Esophagus muscularis mucosa (tissue), 4 donors: ENCODE data around the gene KIAA1191. TPM values are rescaled to one million over a fixed set of nuclear protein-coding genes. Genes with fewer than 3 reads are reported as not detected.

Experiments used
- DNase-seq: peaks from one replicate; pipeline ENCODE4 v3.0.0-alpha.2; 2017; ENCODE audit errors: extremely low spot score
- H3K27ac ChIP-seq, 4 donors: fragments of 200-600 bp; sonication (generic); replicated peaks in 1 of 4; 1 replicate in 3 of 4; 2 replicates in 1 of 4; pipeline ENCODE4 v1.5.1; 2016 to 2019; ENCODE audit warnings: mild to moderate bottlenecking in 1 of 4
- H3K27me3 ChIP-seq, 4 donors: fragments of 200-600 bp; sonication (generic); one replicate each; pipeline versions ENCODE4 v1.5.1 to v1.6.0; 2016 to 2019
- H3K36me3 ChIP-seq, 4 donors: fragments of 200-600 bp; sonication (generic); one replicate each; pipeline ENCODE4 v1.5.1; 2016 to 2019
- H3K4me1 ChIP-seq, 4 donors: fragments of 200-600 bp; sonication (generic); one replicate each; pipeline ENCODE4 v1.5.1; 2016 to 2019
- H3K4me3 ChIP-seq, 4 donors: fragments of 200-600 bp; sonication (generic); 1 replicate in 2 of 4; 2 replicates in 2 of 4; pipeline ENCODE4 v1.5.1; 2016 to 2019; ENCODE audit warnings: mild to moderate bottlenecking in 4 of 4, moderate library complexity in 1 of 4
- H3K9me3 ChIP-seq, 4 donors: fragments of 200-600 bp; sonication (generic); 1 replicate in 3 of 4; 2 replicates in 1 of 4; pipeline ENCODE4 v1.5.1; 2016 to 2019
- EP300 ChIP-seq: sonication (generic); formaldehyde crosslinking; IDR thresholded peaks from one replicate; pipeline ENCODE4 v1.6.1; 2017; ENCODE audit warnings: antibody characterized with exemption
- POLR2A ChIP-seq: fragments of 450-650 bp; IDR thresholded peaks from one replicate; pipeline ENCODE4 v1.6.1; 2017; ENCODE audit warnings: antibody characterized with exemption, moderate library complexity, mild to moderate bottlenecking, low read depth
- POLR2AphosphoS5 ChIP-seq, 2 donors: sonication (generic); formaldehyde crosslinking; IDR thresholded peaks; one replicate each; pipeline ENCODE4 v1.6.1; 2017; ENCODE audit warnings: antibody characterized with exemption in 2 of 2
- WGBS: methylation state at CpG from one replicate; pipeline ENCODE4 v1.1.5; 2018; 5-methylcytosine and 5-hydroxymethylcytosine counted together
- intact Hi-C: fragments of 100-400 bp; cut with DNase I; formaldehyde crosslinking; loops from one replicate; pipeline ENCODE4 v1.15.1; 2023
- total RNA-seq, 4 donors: library from RNA; depleted of rRNA; stranded (reverse); fragments of >200 nt; gene quantifications; one replicate each; pipeline versions ENCODE4 v1.1.0 to v1.2.1, GENCODE V29; 2016
- TF ChIP-seq, protein P1 (sequence below), 3 experiments: fragments of 200-600 bp in 2 of 3; fragments of 450-650 bp in 1 of 3; sonication (generic) in 2 of 3; IDR thresholded peaks; one replicate each; pipeline ENCODE4 v1.5.1; 2017 to 2019; ENCODE audit warnings: antibody characterized with exemption in 3 of 3, mild to moderate bottlenecking in 2 of 3, moderate library complexity in 1 of 3

KIAA1191 gene
- total RNA-seq, 4 donors from 2014 or later: 115 to 157 (median 139) TPM

DNA sequence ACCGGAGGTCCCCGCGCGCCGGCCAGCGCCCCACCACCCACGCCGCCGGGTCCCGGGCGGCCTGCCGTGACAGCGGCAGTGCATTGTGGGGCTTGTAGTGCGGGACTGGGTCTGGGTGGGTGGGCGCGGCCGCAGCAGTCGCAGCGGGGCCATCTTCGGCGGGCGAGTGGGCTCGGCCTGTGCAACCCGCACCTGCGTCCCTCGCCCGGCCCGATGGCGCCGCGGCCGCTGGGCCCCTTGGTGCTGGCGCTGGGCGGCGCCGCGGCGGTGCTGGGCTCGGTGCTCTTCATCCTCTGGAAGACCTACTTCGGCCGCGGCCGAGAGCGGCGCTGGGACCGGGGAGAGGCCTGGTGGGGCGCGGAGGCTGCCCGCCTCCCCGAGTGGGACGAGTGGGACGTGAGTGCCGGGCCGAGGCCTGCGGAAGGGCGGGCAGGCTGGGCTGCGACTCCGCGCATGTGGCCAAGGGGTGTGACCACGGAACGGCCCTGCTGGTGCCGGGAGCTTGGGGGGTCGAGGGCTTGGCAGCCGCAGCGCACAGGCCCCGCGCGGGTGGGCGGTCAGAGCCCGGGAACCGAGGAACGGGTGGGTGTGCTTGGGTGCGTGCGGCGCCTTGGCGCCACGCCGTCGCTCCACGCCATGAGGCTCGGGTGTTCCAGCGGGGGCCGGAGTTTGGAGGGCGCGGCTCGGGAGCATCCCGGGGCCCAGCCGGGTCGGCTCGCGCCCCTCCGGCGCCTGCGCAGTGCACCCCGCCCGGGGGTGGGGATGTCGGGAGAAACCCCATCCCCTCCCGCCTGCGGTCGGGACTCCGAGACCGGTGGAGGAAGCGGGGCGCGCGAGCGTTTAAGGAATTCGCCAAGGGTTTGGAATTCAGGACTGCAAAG lies 4.0 kb upstream of the KIAA1191 start, which contains the start of gene ARL10:
ARL10 (plus strand) TSS at position 137 of the 881 bp plus-strand sequence; CDS start at position 214, 77 bp downstream.
- TF ChIP-seq, protein P1, sequence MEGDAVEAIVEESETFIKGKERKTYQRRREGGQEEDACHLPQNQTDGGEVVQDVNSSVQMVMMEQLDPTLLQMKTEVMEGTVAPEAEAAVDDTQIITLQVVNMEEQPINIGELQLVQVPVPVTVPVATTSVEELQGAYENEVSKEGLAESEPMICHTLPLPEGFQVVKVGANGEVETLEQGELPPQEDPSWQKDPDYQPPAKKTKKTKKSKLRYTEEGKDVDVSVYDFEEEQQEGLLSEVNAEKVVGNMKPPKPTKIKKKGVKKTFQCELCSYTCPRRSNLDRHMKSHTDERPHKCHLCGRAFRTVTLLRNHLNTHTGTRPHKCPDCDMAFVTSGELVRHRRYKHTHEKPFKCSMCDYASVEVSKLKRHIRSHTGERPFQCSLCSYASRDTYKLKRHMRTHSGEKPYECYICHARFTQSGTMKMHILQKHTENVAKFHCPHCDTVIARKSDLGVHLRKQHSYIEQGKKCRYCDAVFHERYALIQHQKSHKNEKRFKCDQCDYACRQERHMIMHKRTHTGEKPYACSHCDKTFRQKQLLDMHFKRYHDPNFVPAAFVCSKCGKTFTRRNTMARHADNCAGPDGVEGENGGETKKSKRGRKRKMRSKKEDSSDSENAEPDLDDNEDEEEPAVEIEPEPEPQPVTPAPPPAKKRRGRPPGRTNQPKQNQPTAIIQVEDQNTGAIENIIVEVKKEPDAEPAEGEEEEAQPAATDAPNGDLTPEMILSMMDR (IDR thresholded peaks at IDR 0.05): no peak
- TF ChIP-seq POLR2A (no peak), EP300 (no peak), POLR2AphosphoS5 (IDR thresholded peaks at IDR 0.05) (peak; percentile 26 to 41)
- intact Hi-C loops: no loop called here
- peak within 1 kb of the TSS; percentile 76 to 96 (median 94) for H3K4me3 ChIP-seq
- no peak for DNase-seq
- WGBS: 0% methylated on average over 44 of the region's 108 CpGs
- no peaks in the 10 kb centered on the region for H3K27me3 ChIP-seq
- H3K4me1 ChIP-seq: peaks cover 14 to 44% (median 39%) of the 10 kb centered on the region in 4 donors
- peak within 1 kb of the TSS; percentile 83 to 90 (median 88) for H3K27ac ChIP-seq
- H3K36me3 ChIP-seq: peaks cover 8 to 36% (median 28%) of the 10 kb centered on the region in 4 donors
- no peaks in the 10 kb centered on the region for H3K9me3 ChIP-seq

DNA sequence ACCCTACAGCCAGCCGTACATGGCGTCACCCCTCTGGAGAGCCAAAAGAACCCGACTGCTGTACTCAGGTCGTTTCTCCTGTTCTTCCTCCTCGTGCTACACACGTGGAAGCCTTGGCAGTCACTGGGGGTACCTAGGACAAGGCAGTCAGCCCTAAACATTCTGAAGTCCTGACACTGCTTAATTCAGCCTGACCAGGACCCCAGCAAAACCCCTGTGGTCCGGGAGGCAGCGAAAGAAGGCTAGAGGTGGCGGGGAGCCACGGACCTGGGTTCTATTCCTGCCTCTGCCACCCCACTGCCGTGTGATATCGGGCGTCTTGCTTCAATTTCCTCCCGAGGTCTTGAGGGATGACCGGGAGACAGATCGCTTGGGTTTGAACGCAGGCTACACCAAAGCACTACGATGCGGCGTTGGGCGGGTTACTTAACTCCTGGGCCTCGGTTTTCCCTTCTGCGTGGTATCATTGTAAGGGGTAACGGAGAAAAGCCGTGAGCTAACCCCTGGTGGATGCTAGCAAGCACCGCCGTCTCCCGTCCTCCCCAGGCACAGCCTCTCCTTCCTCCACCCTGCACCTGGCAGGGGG lies 3.3 kb upstream of the KIAA1191 start:
- TF ChIP-seq, protein P1 (IDR thresholded peaks at IDR 0.05): no peak
- peak; percentile 7 to 55 for TF ChIP-seq POLR2AphosphoS5 (IDR thresholded peaks at IDR 0.05)
- no peak for DNase-seq
- Histone ChIP-seq H3K4me3 (peak overlapping the region; percentile 76 to 96 (median 94)), H3K27ac (peak overlapping the region; percentile 83 to 90 (median 88)), H3K27me3 (no peaks in the 10 kb centered on the region), H3K4me1 (peaks cover 16 to 52% (median 46%) of the 10 kb centered on the region in 4 donors), H3K36me3 (peaks cover 8 to 28% (median 23%) of the 10 kb centered on the region in 4 donors), H3K9me3 (no peaks in the 10 kb centered on the region)
- intact Hi-C loops: no loop called here
- 29% methylated on average over 13 of the region's 28 CpGs for WGBS

DNA sequence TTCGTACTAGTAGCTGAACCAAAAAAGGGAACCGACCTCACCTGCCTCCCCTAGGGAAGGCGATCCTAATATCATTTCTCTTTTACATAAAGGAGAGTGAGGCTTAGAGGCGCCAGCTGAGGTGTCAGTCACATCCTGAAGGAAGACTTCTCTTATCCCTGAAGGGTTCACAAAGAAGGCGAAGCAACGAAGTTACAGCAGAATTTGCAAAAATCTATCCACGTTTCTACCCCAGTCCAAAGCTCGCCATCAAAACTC lies 598 bp upstream of the KIAA1191 start:
- Histone ChIP-seq H3K9me3 (no peaks in the 10 kb centered on the region), H3K27ac (peak overlapping the region; percentile 77 to 85 (median 84)), H3K36me3 (peaks cover 0 to 24% (median 13%) of the 10 kb centered on the region in 4 donors), H3K4me1 (peaks cover 20 to 53% (median 51%) of the 10 kb centered on the region in 4 donors), H3K4me3 (peak overlapping the region; percentile 88 to 93 (median 90)), H3K27me3 (no peaks in the 10 kb centered on the region)
- intact Hi-C loops: no loop called here
- no peak for DNase-seq
- 68% methylated on average over 8 of the region's 8 CpGs for WGBS
- no peak for TF ChIP-seq POLR2A
- TF ChIP-seq, protein P1 (IDR thresholded peaks at IDR 0.05): no peak
- TF ChIP-seq POLR2AphosphoS5 (IDR thresholded peaks at IDR 0.05): no peak
- TF ChIP-seq EP300: no peak

DNA sequence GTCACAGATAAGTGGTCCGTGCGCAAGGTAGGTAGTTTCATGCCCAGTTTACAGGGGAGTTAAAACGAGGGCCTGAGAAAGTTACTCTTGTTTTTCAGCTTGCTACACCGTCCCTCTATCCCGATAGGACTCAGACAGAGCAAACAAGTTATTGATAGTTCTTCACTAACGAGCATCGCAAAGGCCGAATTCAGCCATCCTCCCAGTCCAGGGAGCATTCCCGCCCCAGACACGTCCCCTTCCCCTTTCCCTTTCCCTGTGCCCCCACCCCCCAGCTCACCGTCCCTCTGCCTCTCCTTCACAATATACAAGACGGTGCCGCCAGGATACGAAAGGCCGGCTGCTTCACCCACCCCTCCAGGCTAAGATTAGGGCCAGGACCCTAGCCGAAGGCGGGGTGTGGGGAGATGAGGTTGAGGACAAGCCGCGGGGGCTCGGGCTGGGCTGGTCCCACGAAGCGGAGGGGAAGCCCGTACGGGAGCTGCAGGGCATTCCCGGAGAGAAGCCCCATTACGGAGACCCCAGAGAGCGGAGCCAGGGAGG lies 599 bp downstream of the KIAA1191 start:
- Histone ChIP-seq H3K4me1 (peaks cover 14 to 44% (median 43%) of the 10 kb centered on the region in 4 donors), H3K36me3 (peaks cover 0 to 34% (median 19%) of the 10 kb centered on the region in 4 donors), H3K9me3 (no peaks in the 10 kb centered on the region), H3K27me3 (no peaks in the 10 kb centered on the region), H3K4me3 (peak overlapping the region; percentile 88 to 93 (median 90)), H3K27ac (peak overlapping the region; percentile 77 to 85 (median 84))
- DNase-seq: no peak
- TF ChIP-seq POLR2A (no peak), EP300 (no peak), POLR2AphosphoS5 (IDR thresholded peaks at IDR 0.05) (no peak)
- TF ChIP-seq, protein P1 (IDR thresholded peaks at IDR 0.05): no peak
- intact Hi-C loops: no loop called here
- WGBS: 4% methylated on average over 15 of the region's 27 CpGs
